Measurements from ENCODE around the gene CACYBP. TPM values are rescaled to one million over a fixed set of nuclear protein-coding genes. Genes with fewer than 3 reads are reported as not detected.

Gene CACYBP
- total RNA-seq, 1 donor from 2014 or later, result 91.5 TPM

DNA sequence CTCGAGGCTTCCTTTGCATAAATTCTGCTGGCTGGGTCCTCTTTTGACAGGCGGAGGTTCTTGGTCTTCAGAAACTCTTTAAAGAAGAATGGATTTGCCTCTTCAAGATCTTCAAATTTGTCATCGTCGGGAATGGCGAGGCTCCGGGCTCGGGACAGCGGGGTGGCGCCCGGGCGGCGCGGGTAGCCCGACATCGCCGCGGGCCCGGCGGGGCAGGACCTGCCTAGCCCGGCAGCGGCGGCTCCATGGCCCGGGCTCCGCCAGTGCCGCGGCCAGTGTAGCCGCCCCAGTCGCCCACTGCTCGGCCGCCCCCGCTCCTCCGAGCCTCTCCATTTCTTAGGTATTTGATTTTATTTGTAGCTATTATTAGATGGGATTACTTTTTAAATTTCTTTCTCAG lies 45.8 kb downstream of the CACYBP start:
- Mint-ChIP-seq H3K4me1 (ENCODE audit: low read depth) (no peaks in the 10 kb centered on the region), H3K27me3 (peaks cover 6% of the 10 kb centered on the region), H3K36me3 (ENCODE audit: insufficient read depth) (no peaks in the 10 kb centered on the region), H3K4me3 (ENCODE audit: low read depth) (no peak overlapping the region), H3K27ac (no peak overlapping the region), H3K9me3 (ENCODE audit: low read depth) (peaks cover 13% of the 10 kb centered on the region)
- DNase-seq (ENCODE audit: low spot score, unreplicated experiment), result no peak
- TF ChIP-seq, protein P1, sequence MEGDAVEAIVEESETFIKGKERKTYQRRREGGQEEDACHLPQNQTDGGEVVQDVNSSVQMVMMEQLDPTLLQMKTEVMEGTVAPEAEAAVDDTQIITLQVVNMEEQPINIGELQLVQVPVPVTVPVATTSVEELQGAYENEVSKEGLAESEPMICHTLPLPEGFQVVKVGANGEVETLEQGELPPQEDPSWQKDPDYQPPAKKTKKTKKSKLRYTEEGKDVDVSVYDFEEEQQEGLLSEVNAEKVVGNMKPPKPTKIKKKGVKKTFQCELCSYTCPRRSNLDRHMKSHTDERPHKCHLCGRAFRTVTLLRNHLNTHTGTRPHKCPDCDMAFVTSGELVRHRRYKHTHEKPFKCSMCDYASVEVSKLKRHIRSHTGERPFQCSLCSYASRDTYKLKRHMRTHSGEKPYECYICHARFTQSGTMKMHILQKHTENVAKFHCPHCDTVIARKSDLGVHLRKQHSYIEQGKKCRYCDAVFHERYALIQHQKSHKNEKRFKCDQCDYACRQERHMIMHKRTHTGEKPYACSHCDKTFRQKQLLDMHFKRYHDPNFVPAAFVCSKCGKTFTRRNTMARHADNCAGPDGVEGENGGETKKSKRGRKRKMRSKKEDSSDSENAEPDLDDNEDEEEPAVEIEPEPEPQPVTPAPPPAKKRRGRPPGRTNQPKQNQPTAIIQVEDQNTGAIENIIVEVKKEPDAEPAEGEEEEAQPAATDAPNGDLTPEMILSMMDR (IDR thresholded peaks at IDR 0.05; ENCODE audit: unreplicated experiment), result no peak

DNA sequence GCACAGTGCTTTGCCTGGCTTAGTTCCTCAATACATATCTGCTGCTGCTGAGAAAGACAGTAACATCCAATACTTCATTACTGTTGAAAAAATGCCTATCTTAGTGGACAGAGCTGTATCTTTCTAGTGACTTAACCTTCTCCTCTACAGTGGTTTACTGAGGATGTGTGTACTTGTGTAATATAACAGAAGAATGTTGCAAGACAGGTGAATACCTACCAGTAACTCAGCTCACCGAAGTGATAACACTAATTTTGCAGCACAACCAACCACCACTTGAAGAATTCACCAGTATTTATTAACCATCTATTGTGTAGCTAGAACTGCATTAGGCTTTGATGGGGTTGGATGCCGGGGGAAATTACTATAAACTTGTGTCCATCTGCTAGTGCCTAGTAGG lies 51.2 kb downstream of the CACYBP start:
- Mint-ChIP-seq H3K36me3 (ENCODE audit: insufficient read depth) (no peaks in the 10 kb centered on the region), H3K9me3 (ENCODE audit: low read depth) (peaks cover 7% of the 10 kb centered on the region), H3K27me3 (peaks cover 3% of the 10 kb centered on the region), H3K4me3 (ENCODE audit: low read depth) (no peak overlapping the region), H3K4me1 (ENCODE audit: low read depth) (no peaks in the 10 kb centered on the region), H3K27ac (no peak overlapping the region)
- DNase-seq (ENCODE audit: low spot score, unreplicated experiment), result no peak
- TF ChIP-seq, protein P1 (IDR thresholded peaks at IDR 0.05; ENCODE audit: unreplicated experiment), result no peak

DNA sequence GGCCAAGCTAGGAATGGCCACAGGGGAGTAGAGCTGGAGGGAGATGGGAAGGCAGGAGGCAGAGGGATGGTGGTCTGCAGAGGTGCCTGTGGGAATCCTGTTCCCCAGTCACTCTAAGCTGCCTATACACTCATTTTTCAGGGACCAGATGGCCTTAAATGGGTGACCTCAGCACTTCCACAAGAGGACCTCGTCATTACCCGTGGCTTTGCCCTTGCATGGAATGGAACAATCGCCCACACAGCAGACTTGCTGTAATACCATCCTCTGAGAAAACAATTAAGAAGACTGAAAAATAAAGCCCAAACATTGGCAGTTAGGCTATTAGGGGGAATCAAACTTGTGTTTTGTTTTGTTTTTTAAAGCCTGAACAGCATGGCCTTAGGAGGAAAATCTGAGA lies 55.0 kb downstream of the CACYBP start:
- H3K27ac Mint-ChIP-seq, result no peak overlapping the region
- no peaks in the 10 kb centered on the region for H3K36me3 Mint-ChIP-seq (ENCODE audit: insufficient read depth)
- no peak overlapping the region for H3K4me3 Mint-ChIP-seq (ENCODE audit: low read depth)
- no peaks in the 10 kb centered on the region for H3K4me1 Mint-ChIP-seq (ENCODE audit: low read depth)
- no peak for DNase-seq (ENCODE audit: low spot score, unreplicated experiment)
- H3K9me3 Mint-ChIP-seq (ENCODE audit: low read depth), result peaks cover 3% of the 10 kb centered on the region
- TF ChIP-seq, protein P1 (IDR thresholded peaks at IDR 0.05; ENCODE audit: unreplicated experiment), result no peak
- H3K27me3 Mint-ChIP-seq, result no peaks in the 10 kb centered on the region

Other genes with a start within 250 kb of the CACYBP start
- 27.5 and 29.8 TPM in 2 replicates for gene MRPS14, start 23.5 kb downstream of the CACYBP start, total RNA-seq
- gene TNN, start 67.9 kb downstream of the CACYBP start, total RNA-seq, result 0.48 and 0.51 TPM in 2 replicates
- gene KIAA0040, start 192.8 kb downstream of the CACYBP start, total RNA-seq, result 2.4 and 2.8 TPM in 2 replicates